T follicular helper cell (primary cell): ENCODE results near the gene DIP2C.
"Not testable (repeated sequence)": the region's sequence is repeated elsewhere in the genome, so short reads cannot be mapped to it uniquely, and the experiment has no call there.

Experiments
- DNase-seq: peaks from one replicate; pipeline ENCODE4 v3.0.0-alpha.2; 2020; ENCODE audit warnings: low read depth

Gene DIP2C

DNA sequence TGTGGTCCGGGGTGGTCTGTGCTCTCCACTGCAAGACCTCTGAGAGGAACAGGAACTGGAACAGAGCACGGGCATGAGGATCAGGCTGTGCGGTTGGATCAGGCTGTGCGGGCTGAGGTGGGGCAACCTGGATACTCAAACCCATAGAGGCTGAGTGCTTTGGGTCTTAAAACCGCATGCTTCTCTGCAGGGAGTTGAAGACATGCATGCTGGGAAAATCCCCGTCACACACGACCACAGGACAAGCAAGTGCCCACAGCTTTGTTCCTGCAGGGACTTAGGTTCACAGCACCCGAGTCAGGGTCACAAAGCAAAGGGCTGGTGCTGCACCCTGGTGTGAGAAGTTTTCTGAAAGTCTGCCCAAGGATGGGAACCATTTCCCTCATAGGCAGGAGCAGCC, 333.0 kb downstream of the DIP2C start:
- no peak for DNase-seq

DNA sequence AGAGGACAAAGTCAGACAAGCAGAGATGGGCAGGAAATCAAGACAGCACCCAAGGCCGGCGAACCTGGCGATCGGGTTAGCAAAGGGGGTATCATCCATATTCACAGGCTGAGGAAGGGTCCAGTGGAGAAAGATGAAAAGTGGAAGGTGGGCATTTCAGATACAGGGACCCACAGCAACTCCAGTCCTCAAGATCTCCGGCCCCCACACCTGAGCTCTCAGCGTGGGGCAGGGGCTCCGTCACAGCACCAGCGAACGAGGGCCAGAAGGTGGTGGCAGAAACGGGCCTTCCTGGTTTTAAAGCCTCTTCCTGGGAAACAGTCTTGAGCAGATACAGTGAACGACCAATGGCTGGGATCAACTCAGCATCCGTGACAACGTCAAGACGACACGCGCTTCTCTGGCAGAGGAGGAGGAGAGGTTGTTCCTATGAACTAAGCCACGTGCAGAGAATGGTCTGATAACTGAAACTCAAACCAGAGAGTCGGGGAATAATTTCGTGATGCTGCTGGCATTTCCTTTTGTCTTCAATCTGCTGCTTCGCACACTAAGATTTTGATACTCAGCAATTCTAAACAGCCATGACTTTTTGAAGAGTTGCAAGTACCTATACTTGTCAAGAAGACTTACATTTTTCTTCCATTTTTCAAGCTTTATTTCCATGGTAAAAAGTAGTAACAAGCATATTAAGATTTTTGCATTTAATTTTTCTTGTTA, 334.4 kb downstream of the DIP2C start:
- no peak for DNase-seq

DNA sequence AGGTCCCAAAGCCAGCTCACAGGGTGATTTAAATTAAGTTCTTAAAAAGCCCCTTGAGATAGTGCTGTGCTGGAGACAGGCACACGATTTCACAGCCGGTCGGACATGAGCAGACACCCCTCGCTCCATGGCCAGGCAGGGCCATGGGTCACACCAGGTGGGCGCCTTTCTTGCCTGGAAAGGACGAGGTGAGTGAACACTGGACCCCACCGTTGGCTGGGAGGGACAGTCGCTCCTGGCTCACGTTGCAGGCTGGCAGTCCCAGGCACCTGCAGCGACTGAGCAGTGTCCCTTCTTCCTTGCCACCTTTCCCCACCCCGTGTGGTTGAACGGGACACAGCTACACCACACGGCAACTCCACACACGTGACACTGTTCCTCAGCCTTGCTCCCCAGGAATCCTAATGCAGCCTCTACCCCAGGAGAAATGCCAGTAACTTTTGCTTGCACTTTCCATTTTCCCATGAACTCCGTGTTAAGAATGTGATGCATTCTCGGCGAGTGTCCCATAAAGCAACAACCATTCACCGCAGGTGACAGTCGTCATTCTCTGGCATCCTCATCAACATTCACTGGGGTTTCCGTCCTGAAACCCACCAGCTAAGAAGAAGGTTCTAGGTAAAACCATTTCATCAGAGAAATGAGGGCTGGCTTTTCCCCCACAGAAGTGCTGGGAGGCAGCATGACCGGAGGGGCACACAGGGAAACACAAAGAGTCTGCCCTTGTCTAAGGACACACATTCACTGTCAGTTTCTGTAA, 336.8 kb downstream of the DIP2C start:
- DNase-seq, result no peak

DNA sequence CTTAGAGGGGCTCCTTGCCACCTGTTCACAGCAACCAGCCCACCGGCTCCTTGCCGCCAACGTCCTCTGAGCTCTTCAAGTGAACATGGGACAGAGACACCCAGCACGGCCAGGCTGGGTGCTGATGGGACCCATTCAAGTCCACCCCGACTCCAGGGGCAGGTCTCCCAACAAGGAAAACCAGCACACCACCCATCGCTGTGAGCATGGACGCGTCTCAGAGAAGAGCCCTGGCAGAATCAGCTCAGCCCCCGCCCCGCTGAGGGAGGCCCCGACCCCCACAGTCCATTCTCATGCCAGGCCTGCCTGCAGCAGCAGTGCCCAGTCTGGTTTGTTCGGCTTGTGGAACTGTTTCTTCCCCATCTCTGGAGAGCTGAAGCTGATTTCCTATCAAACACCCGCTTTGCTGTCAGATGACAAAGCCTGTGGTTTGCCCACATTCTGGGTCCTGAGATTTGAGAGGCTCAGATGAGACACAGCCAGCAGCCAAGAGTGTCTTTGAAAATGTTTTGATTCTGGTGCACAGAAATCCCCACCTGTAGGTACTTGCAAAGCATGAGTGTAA, 337.6 kb downstream of the DIP2C start:
- DNase-seq, result no peak

DNA sequence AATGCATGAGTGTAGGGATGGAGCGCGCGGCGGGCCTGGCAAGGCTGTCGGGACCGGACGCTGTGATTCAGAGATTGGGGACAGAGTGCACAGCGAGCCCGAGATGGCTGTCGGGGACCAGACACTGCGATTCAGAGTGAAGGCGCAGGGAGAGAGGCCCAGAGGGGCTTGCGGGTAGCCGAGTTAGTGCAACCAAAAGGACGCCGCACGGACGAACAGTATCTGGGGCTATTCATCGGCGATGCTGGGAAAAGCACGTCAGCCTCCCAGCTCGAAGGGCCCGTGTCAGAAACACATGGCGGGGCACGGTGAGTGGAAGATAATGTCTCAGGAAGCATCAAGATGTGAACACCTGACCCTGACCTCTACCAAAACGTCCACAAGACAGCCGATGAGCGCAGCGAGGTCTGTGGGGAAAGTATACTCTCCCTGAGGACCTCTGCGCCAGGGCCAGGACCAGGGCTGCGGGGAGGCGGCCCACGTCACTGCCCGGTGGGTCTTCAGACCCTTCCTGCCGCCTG, 338.4 kb downstream of the DIP2C start:
- DNase-seq, result no peak

- DNase-seq, result no peak
Measured at GRCh38 chr10:349081-349480, 340.4 kb downstream of the DIP2C start.

DNA sequence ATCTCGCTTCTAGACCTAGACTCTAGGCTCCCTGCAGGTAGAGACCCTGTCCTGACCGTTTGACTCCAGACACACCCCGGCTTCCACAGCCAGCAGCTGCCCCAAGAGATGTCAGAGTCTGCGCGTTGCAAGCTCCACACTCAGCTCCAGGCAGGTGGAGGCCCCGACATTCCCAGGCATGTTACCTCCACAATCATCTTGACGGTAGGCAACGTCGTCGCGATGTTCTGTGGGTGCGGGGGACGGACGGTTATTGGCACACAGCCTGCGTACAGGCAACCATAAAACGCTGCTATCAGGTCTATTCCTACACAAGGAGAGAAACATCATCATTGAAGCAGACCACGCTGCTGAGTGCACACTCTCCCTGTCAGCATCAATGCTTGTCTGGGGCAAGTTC, 341.0 kb downstream of the DIP2C start:
- DNase-seq, result no peak

- not testable (repeated sequence) for DNase-seq
Measured at GRCh38 chr10:347774-348173, 341.7 kb downstream of the DIP2C start.

GRCh38 chr10:347190-347589, 342.3 kb downstream of the DIP2C start:
- DNase-seq, result not testable (repeated sequence)

GRCh38 chr10:344582-345200, 344.8 kb downstream of the DIP2C start:
- DNase-seq, result no peak

DNA sequence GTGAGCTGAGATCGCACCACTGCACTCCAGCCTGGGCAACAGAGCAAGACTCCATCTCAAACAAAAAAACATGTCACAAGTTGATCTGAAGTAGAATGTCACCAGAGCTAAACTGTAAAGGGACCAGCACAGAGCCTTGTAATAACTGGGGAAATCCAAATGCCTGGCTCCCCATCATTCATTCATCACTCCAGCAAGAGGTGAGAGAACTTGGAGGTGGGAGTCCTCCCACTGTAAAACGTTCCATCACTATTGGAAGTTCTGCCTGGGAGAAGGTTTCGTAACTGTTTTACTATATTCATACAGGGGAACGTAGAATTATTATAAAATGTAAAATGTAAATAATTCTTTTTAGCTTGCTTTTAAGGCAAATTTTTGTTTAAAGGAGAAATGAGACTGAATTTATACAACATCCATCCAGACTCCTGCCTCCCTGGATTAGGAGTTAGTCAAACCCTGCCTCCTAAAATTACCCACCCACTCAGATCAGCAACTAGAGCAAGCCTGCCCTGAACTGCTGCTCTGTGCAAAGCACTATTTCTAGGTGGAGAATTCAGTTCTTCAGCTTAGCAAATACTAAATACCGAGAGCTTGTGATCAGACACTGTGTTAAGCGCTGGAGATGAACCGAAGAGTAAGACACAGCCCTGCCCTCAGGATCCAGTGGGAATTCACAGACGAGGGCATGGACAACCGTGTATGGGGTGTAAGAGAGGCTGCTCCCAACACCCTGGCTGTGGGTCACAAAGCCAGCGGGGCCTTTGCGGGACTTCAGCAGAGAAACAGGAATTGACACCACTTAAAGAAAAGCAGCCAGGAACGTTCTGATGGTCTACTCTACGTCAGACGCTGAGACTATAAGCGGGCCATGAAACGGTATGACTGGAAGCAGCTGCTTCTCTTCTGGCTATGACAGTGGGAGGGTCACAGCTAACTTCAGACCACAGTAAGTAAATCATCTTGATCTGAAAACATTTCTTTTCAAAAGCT, 345.9 kb downstream of the DIP2C start:
- no peak for DNase-seq

DNA sequence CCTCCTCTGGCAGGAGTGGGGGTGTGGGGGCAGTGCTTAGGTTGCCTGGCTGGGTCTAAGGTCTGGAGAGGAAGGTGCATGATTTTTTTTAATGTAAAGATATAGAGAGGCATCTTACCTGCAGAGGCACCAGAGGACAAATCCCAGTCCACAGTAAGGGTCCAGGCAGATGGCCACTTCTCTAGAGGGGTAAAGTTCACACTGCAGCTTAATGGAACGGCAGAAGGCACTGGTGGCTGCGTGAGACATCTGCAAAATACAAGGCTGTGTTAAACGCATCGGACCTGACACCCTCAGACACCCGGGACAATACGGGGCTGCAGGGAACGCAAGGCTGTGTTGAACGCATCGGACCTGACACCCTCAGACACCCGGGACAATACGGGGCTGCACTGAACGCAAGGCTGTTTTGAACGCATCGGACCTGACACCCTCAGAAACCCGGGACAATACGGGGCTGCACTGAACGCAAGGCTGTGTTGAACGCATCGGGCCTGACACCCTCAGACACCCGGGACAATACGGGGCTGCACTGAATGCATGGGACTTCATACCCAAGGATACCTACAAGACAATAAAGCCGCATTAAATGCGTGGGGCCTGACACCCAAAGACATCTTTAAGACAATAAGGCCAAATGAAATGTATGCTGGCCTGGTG, 348.3 kb downstream of the DIP2C start:
- DNase-seq, result no peak

DNA sequence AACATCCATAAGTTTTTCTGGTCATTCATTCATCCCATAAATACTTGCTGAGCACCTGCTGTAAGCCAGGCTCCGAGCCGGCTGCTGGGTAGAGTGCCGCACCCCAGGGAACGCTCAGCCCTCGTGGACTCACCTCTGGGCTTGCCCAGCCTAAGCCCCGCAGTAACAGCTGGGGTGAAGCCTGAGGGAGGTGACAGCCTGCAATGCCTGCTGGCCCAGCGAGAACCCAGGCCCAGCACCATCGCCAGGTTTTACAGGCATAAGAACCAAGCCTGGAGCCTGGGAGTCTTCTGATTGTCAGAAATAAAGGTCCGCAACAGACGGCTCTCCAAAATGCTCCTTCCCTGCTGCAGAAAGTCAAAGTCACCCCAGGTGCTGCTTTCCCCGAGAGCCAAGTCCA, 348.8 kb downstream of the DIP2C start:
- no peak for DNase-seq

DNA sequence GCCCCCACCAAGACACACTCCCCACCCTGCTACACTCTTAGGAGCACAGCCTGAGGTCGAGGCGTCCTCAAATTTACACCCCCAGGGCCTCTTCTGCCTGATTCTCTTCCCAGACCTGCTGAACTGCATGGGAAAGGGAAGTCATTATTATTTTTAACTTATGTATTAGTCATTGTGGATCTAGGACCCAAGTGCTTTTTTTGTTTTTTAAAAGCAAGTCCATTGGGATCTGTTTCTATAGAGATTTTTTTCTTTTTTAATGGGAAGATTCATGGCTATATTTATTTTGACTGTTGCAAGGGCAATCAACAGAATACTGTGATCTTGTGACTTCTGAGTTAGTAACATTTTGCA, 350.5 kb downstream of the DIP2C start:
- no peak for DNase-seq

GRCh38 chr10:338171-339037, 351.1 kb downstream of the DIP2C start:
- DNase-seq, result no peak

GRCh38 chr10:336247-336646, 353.2 kb downstream of the DIP2C start:
- no peak for DNase-seq

DNA sequence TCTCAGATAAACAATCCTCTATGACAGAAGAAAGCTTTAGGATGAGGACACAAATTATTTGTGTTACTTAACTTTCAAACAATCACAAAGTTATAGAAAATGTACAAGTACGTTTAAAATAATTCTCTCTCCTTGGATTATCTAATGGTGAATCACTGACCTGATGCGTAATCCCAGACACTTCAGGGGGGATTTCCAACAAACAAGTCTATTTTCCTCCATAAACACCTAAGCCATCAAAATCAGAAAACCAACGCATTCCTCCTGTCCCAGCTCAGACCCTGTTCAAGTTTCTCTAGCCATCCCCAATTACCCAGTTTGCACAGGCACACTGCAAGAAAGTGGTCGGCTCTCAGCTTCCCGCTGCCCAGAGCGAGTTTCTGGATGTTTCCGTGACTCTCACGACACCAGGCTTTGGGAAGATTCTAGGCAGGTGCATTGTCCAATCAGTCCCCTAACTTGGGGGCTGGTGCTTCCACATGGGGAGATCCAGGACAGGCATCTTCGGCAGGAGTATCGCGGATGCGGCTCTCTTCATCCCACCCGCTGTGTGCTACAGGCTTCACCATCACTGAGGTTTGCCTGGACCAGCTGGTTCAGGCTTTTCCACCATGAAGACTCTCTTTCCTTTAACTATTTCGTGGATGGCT, 354.2 kb downstream of the DIP2C start:
- DNase-seq, result no peak

GRCh38 chr10:331186-331585, 358.3 kb downstream of the DIP2C start:
- no peak for DNase-seq

DNA sequence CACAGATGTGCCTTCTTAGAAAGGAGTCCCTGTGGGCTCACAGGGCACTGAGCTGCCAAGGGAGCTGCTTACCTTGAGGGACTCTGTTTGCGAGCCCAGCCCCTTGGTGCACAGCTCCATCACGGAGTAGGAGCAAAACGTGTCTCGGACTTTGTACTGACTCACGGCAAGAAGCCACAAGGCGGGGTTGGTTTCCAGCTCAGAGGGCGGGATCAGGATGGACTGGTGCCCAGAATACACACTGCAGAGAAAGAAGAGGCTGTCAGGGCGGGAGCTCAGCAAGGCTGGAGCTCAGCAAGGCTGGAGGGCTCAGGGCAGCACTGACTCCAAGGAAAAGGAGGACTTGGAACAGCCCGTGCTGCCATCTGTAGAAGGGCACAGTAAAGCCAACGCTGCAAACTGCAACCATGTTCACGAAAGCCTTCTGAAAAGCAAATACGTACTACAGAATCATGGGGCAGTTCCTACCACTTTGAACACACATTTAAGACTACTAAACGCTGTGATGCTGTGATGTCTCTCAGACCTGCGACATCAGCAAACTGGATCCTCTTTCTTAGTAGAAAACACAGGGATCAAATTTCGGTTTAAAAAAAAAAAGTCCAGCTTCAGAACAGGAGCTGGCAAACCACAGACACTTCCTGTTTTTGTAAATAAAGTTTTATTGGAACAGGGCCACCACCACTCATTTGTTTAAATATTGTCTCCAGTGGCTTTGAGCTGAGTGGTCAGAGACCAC, 359.9 kb downstream of the DIP2C start:
- no peak for DNase-seq
